HFFc6 (cell line): ENCODE results near the gene ANKRD52. TPM values are rescaled to one million over a fixed set of nuclear protein-coding genes. Genes with fewer than 3 reads are reported as not detected.

Source experiments
- total RNA-seq, 6 experiments: library from RNA; stranded (reverse); fragmentation: NEBNext Ultra II Directional; extraction: Animal tissue kit (Norgen Biotek cat#: 25700); gene quantifications; 2 replicates in 1 of 6; 3 replicates in 5 of 6; pipeline ENCODE4 v1.2.3, GENCODE V29; 2021

ANKRD52 gene
- total RNA-seq, 6 experiments from 2014 or later = 57.9 to 87.8 (median 68.6) TPM

Other genes with a start within 250 kb of the ANKRD52 start
- 1 to 10 TPM; 5.2 to 7.2 (median 5.9) TPM for gene IKZF4, start 237.3 kb downstream of the ANKRD52 start, total RNA-seq
- gene RPS26, start 216.5 kb downstream of the ANKRD52 start, total RNA-seq = 100 to 1,000 TPM in 1 of 6 experiments, 10 to 100 TPM in 5; 40.7 to 151 (median 52.1) TPM
- 1 to 10 TPM; 1.0 to 2.5 (median 1.8) TPM for gene ERBB3, start 178.2 kb downstream of the ANKRD52 start, total RNA-seq
- 100 to 1,000 TPM; 144 to 190 (median 177) TPM for gene PA2G4, start 153.8 kb downstream of the ANKRD52 start, total RNA-seq
- gene RPL41, start 141.8 kb downstream of the ANKRD52 start, total RNA-seq = 1,000 to 10,000 TPM; 2,722 to 3,464 (median 3,292) TPM
- gene ZC3H10, start 140.1 kb downstream of the ANKRD52 start, total RNA-seq = 1 to 10 TPM; 3.3 to 4.7 (median 3.8) TPM
- gene ESYT1, start 130.1 kb downstream of the ANKRD52 start, total RNA-seq = 100 to 1,000 TPM; 136 to 174 (median 151) TPM
- gene MYL6B, start 105.8 kb downstream of the ANKRD52 start, total RNA-seq = 100 to 1,000 TPM in 5 of 6 experiments, 10 to 100 TPM in 1; 84.5 to 119 (median 108) TPM
- 1,000 to 10,000 TPM; 2,668 to 3,384 (median 3,141) TPM for gene MYL6, start 100.0 kb downstream of the ANKRD52 start, total RNA-seq
- 10 to 100 TPM; 72.1 to 99.8 (median 87.1) TPM for gene SMARCC2, start 68.9 kb downstream of the ANKRD52 start, total RNA-seq
- 100 to 1,000 TPM in 1 of 6 experiments, 10 to 100 TPM in 5; 65.9 to 103 (median 71.2) TPM for gene RNF41, start 36.5 kb downstream of the ANKRD52 start, total RNA-seq
- gene NABP2, start 34.0 kb downstream of the ANKRD52 start, total RNA-seq = 10 to 100 TPM; 46.8 to 53.6 (median 49.4) TPM
- under 1 TPM in 1 of 6 experiments, not detected in 5; 0.10 TPM for gene SLC39A5, start 28.3 kb downstream of the ANKRD52 start, total RNA-seq
- 10 to 100 TPM in 1 of 6 experiments, 1 to 10 TPM in 5; 6.4 to 10.7 (median 8.2) TPM for gene COQ10A, start 8.6 kb upstream of the ANKRD52 start, total RNA-seq
- 100 to 1,000 TPM; 196 to 247 (median 232) TPM for gene CS, start 41.9 kb upstream of the ANKRD52 start, total RNA-seq
- 100 to 1,000 TPM; 177 to 275 (median 188) TPM for gene CNPY2, start 57.6 kb upstream of the ANKRD52 start, total RNA-seq
- 10 to 100 TPM in 5 of 6 experiments, 1 to 10 TPM in 1; 9.0 to 16.7 (median 14.6) TPM for gene PAN2, start 75.6 kb upstream of the ANKRD52 start, total RNA-seq
- gene IL23A, start 80.5 kb upstream of the ANKRD52 start, total RNA-seq = under 1 TPM in 1 of 6 experiments, not detected in 5; 0.38 TPM
- gene STAT2, start 101.7 kb upstream of the ANKRD52 start, total RNA-seq = 100 to 1,000 TPM in 2 of 6 experiments, 10 to 100 TPM in 4; 78.6 to 105 (median 95.2) TPM
- gene APOF, start 104.5 kb upstream of the ANKRD52 start, total RNA-seq = not detected
- 10 to 100 TPM; 10.4 to 23.1 (median 21.3) TPM for gene TIMELESS, start 191.0 kb upstream of the ANKRD52 start, total RNA-seq
- gene MIP, start 196.3 kb upstream of the ANKRD52 start, total RNA-seq = under 1 TPM in 1 of 6 experiments, not detected in 5; 0.28 TPM
- 1 to 10 TPM; 2.4 to 2.9 (median 2.5) TPM for gene SPRYD4, start 210.2 kb upstream of the ANKRD52 start, total RNA-seq
- gene GLS2, start 229.8 kb upstream of the ANKRD52 start, total RNA-seq = not detected